IPS-15b (cell line): Measurements from ENCODE around the gene EFNA2.
"Not testable (repeated sequence)": the region's sequence is repeated elsewhere in the genome, so short reads cannot be mapped to it uniquely, and the experiment has no call there.

ENCODE experiments used
- H3K27me3 ChIP-seq: one replicate; pipeline ENCODE4 v1.6.1; 2013; ENCODE audit warnings: low read length; ENCODE audit not compliant: control insufficient read depth, insufficient read depth
- H3K36me3 ChIP-seq: one replicate; pipeline ENCODE4 v1.6.1; 2013; ENCODE audit warnings: low read length; ENCODE audit not compliant: control insufficient read depth, insufficient read depth
- H3K4me1 ChIP-seq: one replicate; pipeline ENCODE4 v1.6.1; 2013; ENCODE audit warnings: mild to moderate bottlenecking, low read length; ENCODE audit not compliant: control insufficient read depth, insufficient read depth
- H3K4me3 ChIP-seq: one replicate; pipeline ENCODE4 v1.5.1; 2013; ENCODE audit warnings: low read depth, low read length
- H3K9ac ChIP-seq: one replicate; pipeline ENCODE4 v1.6.1; 2013; ENCODE audit warnings: low read depth, mild to moderate bottlenecking, low read length
- H3K9me3 ChIP-seq: one replicate; pipeline ENCODE4 v1.6.1; 2013; ENCODE audit warnings: mild to moderate bottlenecking, low read length; ENCODE audit not compliant: control insufficient read depth, insufficient read depth

Gene EFNA2

DNA sequence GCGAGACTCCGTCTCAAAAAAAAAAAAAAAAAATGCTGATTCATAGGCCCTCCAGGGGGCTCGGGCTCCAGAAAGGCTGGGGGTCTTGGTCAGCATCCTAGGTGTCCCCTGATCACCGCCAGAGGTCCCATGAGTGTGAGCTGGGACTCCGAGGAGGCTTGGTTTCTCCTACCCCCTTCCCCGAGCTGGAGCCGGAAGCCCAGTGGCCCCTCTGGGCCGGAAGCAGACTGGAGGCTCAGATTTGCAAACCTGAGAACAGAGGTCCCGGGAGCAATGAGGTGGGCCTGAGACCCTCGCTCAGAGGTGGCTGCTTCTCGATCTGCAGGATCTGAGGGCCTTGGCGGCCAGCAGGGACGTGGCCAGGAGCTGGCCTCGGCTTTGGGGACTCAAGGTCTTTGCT lies 41.5 kb downstream of the EFNA2 start:
- no peak overlapping the region for H3K9ac ChIP-seq

GRCh38 chr19:1332208-1332607 lies 46.5 kb downstream of the EFNA2 start:
- not testable (repeated sequence) for H3K36me3 ChIP-seq, H3K4me1 ChIP-seq, H3K9ac ChIP-seq, H3K9me3 ChIP-seq, H3K4me3 ChIP-seq, H3K27me3 ChIP-seq

More for the DNA sequence above, 41.5 kb downstream of the EFNA2 start:
- Histone ChIP-seq H3K4me3 (no peak overlapping the region), H3K36me3 (no peaks in the 10 kb centered on the region), H3K27me3 (no peaks in the 10 kb centered on the region), H3K9me3 (no peaks in the 10 kb centered on the region), H3K4me1 (no peaks in the 10 kb centered on the region)

- no peak overlapping the region for H3K9ac ChIP-seq
- no peaks in the 10 kb centered on the region for H3K4me1 ChIP-seq
- no peaks in the 10 kb centered on the region for H3K9me3 ChIP-seq
- no peaks in the 10 kb centered on the region for H3K36me3 ChIP-seq
- no peaks in the 10 kb centered on the region for H3K27me3 ChIP-seq
- H3K4me3 ChIP-seq: no peak overlapping the region
Measured at GRCh38 chr19:1336079-1336684, 50.5 kb downstream of the EFNA2 start.

GRCh38 chr19:1340681-1341469 lies 55.2 kb downstream of the EFNA2 start:
- Histone ChIP-seq H3K27me3 (no peaks in the 10 kb centered on the region), H3K4me3 (no peak overlapping the region), H3K36me3 (no peaks in the 10 kb centered on the region), H3K9me3 (no peaks in the 10 kb centered on the region), H3K9ac (no peak overlapping the region), H3K4me1 (no peaks in the 10 kb centered on the region)

DNA sequence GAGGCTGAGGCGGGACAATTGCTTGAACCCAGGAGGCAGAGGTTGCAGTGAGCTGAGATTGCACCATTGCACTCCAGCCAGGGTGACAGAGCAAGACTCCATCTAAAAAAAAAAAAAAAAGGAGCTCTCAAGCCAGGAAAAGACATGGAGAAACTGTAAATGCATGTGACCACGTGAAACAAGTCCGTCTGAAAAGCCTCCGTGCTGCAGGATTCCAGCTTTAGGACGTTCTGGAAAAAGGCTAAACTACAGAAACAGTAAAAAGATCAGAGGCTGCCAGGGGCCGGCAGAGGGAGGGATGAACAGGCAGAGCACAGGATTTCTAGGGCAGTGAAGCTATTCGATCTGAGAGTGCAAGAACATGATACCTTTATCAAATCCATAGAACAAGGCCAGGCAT lies 57.4 kb downstream of the EFNA2 start:
- Histone ChIP-seq H3K9me3 (no peaks in the 10 kb centered on the region), H3K27me3 (no peaks in the 10 kb centered on the region), H3K36me3 (no peaks in the 10 kb centered on the region), H3K9ac (no peak overlapping the region), H3K4me3 (no peak overlapping the region), H3K4me1 (no peaks in the 10 kb centered on the region)

DNA sequence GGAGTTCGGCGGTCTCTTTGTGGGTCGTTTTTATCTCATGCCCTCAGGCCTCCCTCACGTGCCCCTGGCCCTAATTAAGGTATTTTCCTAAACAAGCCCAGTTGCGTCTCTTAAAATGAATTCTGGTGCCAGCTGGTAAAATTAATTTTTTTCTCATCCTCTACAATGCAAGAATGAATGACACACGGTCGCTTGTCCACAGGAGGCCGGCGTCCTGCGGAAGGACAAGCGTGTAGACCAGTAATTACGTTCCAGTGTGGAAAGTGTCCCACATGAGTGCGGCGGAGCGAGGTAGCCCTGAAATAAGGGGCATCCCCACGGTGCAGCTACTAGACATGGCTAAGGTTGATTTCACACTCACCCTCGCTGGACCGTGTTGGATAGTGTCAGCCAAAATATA lies 63.5 kb downstream of the EFNA2 start:
- Histone ChIP-seq H3K36me3 (no peaks in the 10 kb centered on the region), H3K4me1 (no peaks in the 10 kb centered on the region), H3K9me3 (no peaks in the 10 kb centered on the region), H3K4me3 (no peak overlapping the region), H3K9ac (no peak overlapping the region), H3K27me3 (no peaks in the 10 kb centered on the region)

- Histone ChIP-seq H3K9ac (no peak overlapping the region), H3K27me3 (no peaks in the 10 kb centered on the region), H3K36me3 (no peaks in the 10 kb centered on the region), H3K4me3 (no peak overlapping the region), H3K4me1 (peaks cover 2% of the 10 kb centered on the region), H3K9me3 (no peaks in the 10 kb centered on the region)
Measured at GRCh38 chr19:1350867-1351266, 65.2 kb downstream of the EFNA2 start.
